Inferior parietal cortex (tissue), 1 donor: ENCODE results near the gene KLHDC4.
"Not testable (repeated sequence)": the region's sequence is repeated elsewhere in the genome, so short reads cannot be mapped to it uniquely, and the experiment has no call there.

Source experiments
- DNase-seq: peaks from one replicate; pipeline ENCODE4 v3.0.0-alpha.2; 2016; ENCODE audit errors: extremely low spot score

Gene KLHDC4

GRCh38 chr16:87684106-87684677, 81.6 kb downstream of the KLHDC4 start:
- DNase-seq = no peak

- no peak for DNase-seq
Observed at GRCh38 chr16:87682852-87683399, 82.9 kb downstream of the KLHDC4 start.

- DNase-seq = no peak
Observed at GRCh38 chr16:87681981-87682570, 83.7 kb downstream of the KLHDC4 start.

GRCh38 chr16:87681051-87681602, 84.7 kb downstream of the KLHDC4 start:
- not testable (repeated sequence) for DNase-seq

- no peak for DNase-seq
Observed at GRCh38 chr16:87680272-87680644, 85.5 kb downstream of the KLHDC4 start.

- DNase-seq = no peak
Observed at GRCh38 chr16:87679593-87680271, 86.1 kb downstream of the KLHDC4 start.

- no peak for DNase-seq
Observed at GRCh38 chr16:87678618-87679017, 87.2 kb downstream of the KLHDC4 start.

GRCh38 chr16:87677830-87678229, 88.0 kb downstream of the KLHDC4 start:
- DNase-seq = no peak

GRCh38 chr16:87675111-87675719, 90.6 kb downstream of the KLHDC4 start:
- DNase-seq = no peak

- no peak for DNase-seq
Observed at GRCh38 chr16:87674419-87674818, 91.4 kb downstream of the KLHDC4 start.

- DNase-seq = no peak
Observed at GRCh38 chr16:87671715-87672270, 94.0 kb downstream of the KLHDC4 start.

GRCh38 chr16:87671221-87671620, 94.6 kb downstream of the KLHDC4 start:
- no peak for DNase-seq

GRCh38 chr16:87669672-87670071, 96.1 kb downstream of the KLHDC4 start:
- no peak for DNase-seq

- no peak for DNase-seq
Observed at GRCh38 chr16:87667946-87668345, 97.8 kb downstream of the KLHDC4 start.

GRCh38 chr16:87667443-87667842, 98.3 kb downstream of the KLHDC4 start:
- DNase-seq = no peak

- DNase-seq = no peak
Observed at GRCh38 chr16:87666919-87667318, 98.9 kb downstream of the KLHDC4 start.

- DNase-seq = no peak
Observed at GRCh38 chr16:87665193-87665592, 100.6 kb downstream of the KLHDC4 start.

- DNase-seq = no peak
Observed at GRCh38 chr16:87664792-87665191, 101.0 kb downstream of the KLHDC4 start.

- no peak for DNase-seq
Observed at GRCh38 chr16:87662254-87663204, 103.3 kb downstream of the KLHDC4 start.

- no peak for DNase-seq
Observed at GRCh38 chr16:87661561-87661960, 104.2 kb downstream of the KLHDC4 start.
